Astrocyte of the hippocampus (primary cell): ENCODE measurements around the gene PDE6B.
A peak's percentile ranks its signal among the peaks of the same experiment; 100 is the strongest.

Source experiments
- DNase-seq: peaks from one replicate; pipeline ENCODE4 v3.0.0; 2011; ENCODE audit warnings: low read depth, low spot score

The PDE6B gene

GRCh38 chr4:600850-601515 is 24.4 kb upstream of the PDE6B start:
- DNase-seq: no peak

DNA sequence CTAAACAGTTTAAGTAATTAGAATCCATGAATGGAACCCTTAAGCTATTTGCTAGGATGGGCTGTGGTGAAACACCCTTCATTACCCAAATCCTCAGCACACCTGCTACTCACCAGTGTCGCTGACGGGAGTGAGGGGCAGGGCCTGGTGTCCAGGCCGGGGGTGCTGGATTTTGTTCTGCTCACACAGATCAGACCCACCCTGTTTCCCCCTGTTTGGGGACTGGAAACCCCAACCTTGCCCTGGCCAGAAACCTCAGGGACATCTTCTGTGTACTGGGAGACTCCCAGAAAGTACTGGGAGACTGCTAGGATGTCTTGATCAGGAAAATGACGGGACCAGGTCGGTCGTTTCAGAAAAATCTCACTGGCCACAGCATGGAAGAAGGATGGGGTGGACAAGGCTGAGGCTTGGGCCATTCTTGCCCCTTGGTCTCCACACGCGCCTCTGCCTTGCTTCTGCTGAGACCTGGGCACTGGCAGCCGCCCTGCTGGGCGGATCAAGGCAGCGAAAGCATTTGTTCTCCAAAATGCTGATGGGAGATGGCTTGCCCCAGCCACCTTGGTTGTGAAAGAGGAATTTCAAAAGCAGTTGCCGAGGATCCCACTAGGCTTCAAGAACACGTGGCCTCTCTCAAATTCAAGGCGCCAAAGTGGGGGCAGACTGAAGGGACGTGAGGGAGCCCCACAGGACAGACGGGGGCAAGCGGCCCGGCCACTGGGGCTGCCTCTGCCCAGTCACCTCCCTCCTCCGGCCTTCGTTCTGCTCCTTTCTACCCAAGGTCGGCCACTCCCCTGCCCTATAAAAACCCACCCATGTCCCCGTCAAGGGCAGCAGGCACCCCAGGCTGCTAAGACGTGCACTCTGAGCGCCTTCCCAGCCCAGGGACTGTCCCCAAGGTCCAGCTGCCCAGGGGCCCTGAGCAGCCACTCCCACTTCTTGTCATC is 23.5 kb upstream of the PDE6B start:
- no peak for DNase-seq

DNA sequence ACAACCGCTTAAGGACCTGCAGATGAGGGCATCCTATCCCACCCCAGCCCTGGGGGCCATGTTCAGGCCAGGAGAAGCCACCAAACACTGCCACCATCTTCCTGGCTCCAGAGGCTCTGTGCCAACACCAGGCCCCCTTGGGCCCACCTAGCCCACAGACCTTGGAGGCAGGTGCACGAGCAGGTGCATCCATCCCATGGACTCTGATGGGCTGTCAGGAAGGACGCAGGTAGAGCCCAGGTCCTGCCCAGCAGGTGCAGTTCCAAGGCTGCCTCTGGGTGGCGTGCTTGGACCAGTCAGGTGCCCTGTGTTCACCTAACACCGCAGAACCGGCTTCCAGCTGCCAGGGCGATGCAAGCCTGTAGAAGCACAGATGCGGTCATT is 22.8 kb upstream of the PDE6B start:
- no peak for DNase-seq

GRCh38 chr4:604131-604530 is 21.2 kb upstream of the PDE6B start:
- DNase-seq: no peak

- no peak for DNase-seq
Observed at GRCh38 chr4:605702-606425, 19.5 kb upstream of the PDE6B start.

DNA sequence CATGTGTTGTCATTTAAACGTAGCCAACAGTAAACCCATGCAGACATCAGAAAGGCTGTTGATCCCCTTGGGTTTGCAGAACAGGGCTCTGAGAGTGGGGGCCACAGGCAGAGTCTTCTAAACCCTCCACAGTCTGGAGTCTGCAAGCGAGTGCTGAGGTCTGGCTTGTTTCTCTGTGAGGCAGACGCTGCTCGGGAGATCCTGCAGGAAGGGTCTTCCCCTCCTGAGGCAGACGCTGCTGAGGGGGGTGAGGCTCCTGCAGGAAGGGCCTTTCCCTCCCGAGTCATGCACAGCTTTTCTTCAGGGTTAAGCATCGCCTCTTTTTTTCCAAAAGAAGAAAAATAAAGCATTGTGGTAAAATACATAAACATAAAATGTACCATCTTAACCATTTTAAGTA is 17.1 kb upstream of the PDE6B start:
- no peak for DNase-seq

GRCh38 chr4:609400-610050 is 15.8 kb upstream of the PDE6B start:
- DNase-seq: no peak

- DNase-seq: peak; percentile 23
Observed at GRCh38 chr4:610411-611261, 14.7 kb upstream of the PDE6B start.

- no peak for DNase-seq
Observed at GRCh38 chr4:612052-612748, 13.2 kb upstream of the PDE6B start.

DNA sequence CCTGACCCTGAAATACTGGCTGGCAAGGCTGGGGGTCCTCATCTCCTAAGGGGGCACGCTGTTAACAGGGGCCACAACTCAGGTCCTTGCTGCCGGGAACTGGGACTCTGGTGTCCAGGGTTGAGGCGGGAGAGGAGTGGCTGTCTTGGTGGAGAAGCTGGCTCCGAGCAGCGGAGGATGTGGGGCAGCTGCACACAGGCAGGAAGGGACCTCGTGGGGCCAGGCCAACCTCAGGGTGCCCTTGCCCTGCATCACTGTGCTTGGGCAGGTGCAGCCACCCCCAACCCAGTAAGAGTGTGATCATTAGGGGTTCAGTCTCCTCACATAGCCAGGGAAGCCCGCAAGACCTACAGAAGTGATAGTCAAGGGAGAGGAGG is 12.6 kb upstream of the PDE6B start:
- DNase-seq: no peak

GRCh38 chr4:613126-613525 is 12.2 kb upstream of the PDE6B start:
- DNase-seq: no peak

DNA sequence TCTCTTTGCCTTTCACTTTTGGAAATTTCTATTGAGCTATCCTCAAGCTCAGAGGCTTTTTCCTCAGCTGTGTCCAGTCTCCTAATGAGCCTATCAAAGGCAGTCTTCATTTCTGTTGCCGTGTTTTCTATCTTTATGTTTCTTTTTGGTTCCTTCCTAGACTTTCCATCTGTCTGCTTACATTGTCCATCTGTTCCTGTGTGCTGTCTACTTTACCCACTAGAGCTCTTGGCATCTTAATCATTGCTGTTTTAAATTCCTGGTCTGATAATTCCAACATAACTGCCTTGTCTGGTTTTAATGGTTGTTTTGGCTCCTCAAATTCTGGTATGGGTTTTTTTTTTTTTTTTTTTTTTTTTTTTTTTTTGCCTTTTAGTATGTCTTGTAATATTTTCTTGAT is 9.3 kb upstream of the PDE6B start:
- no peak for DNase-seq

- no peak for DNase-seq
Observed at GRCh38 chr4:616911-617643, 8.3 kb upstream of the PDE6B start.

- no peak for DNase-seq
Observed at GRCh38 chr4:617644-618641, 7.4 kb upstream of the PDE6B start.

GRCh38 chr4:620201-620600 is 5.2 kb upstream of the PDE6B start:
- no peak for DNase-seq

GRCh38 chr4:620851-621261 is 4.5 kb upstream of the PDE6B start:
- DNase-seq: no peak

DNA sequence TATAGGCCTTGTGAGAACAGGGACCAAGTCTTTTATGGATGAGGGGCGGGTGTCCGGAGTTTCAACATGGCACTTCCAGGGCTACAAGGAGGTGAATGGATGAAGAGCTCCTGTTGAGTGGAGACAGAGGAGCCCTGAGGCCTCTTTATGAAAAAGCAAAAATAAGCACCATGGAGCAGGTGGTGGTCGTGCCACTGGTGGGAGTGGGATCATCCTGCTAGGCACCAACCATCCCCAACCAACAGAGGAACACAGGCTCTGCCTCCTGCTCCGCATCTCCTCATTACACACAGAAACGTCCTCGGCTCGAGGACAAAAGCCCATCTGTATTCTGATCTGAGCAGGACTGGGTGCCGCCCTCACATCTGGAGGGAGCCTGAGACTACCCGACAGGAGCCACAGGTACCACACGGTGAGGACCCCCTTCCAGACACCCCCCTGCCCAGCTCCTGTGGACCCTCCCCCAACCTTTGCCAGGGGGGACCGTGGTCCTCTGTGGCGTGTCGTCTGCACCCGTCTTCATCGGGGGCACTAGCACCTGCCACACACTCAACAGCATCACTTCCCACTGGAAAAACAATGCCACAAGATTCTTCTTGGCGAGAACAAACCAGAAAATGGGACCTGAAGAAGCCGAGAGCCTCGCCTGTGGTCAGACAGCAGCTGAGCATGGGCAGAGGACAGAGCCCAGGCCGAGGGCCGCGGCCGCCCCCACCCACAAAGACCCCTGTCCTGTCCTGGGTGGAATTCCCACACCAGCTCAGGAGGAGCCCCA is 3.9 kb upstream of the PDE6B start:
- no peak for DNase-seq
